Measurements from ENCODE around the gene HIBADH. TPM values are rescaled to one million over a fixed set of nuclear protein-coding genes. Genes with fewer than 3 reads are reported as not detected.

The HIBADH gene
- total RNA-seq, 1 donor from 2014 or later: 38.1 TPM

- H3K4me1 ChIP-seq: peaks cover 29% of the 10 kb centered on the region
- TF ChIP-seq CTCF (IDR thresholded peaks at IDR 0.05): no peak
- no peak for TF ChIP-seq POLR2AphosphoS5 (IDR thresholded peaks at IDR 0.05; ENCODE audit: insufficient read depth in 1 of 2, low read depth in 1 of 2)
- TF ChIP-seq POLR2A (IDR thresholded peaks at IDR 0.05): no peak
- H3K27me3 ChIP-seq: no peaks in the 10 kb centered on the region
- H3K9me3 ChIP-seq: no peaks in the 10 kb centered on the region
- H3K27ac ChIP-seq: peak overlapping the region; percentile 97
- H3K36me3 ChIP-seq: no peaks in the 10 kb centered on the region
- intact Hi-C loops (cut with DNase I): no loop called here
- DNase-seq (ENCODE audit: extremely low spot score in 2 of 2): no peak
- H3K4me3 ChIP-seq: peak overlapping the region; percentile 83 to 91
These were observed 733 bp downstream of the HIBADH start for GRCh38 chr7:27661811-27662489.

GRCh38 chr7:27656724-27657123 lies 6.0 kb downstream of the HIBADH start:
- Histone ChIP-seq H3K36me3 (no peaks in the 10 kb centered on the region), H3K4me3 (no peak overlapping the region), H3K9me3 (no peaks in the 10 kb centered on the region), H3K27ac (no peak overlapping the region), H3K27me3 (no peaks in the 10 kb centered on the region), H3K4me1 (peaks cover 22% of the 10 kb centered on the region)
- no peak for DNase-seq (ENCODE audit: extremely low spot score in 2 of 2)
- intact Hi-C loops (cut with DNase I): no loop called here
- TF ChIP-seq POLR2A (IDR thresholded peaks at IDR 0.05) (no peak), POLR2AphosphoS5 (IDR thresholded peaks at IDR 0.05; ENCODE audit: insufficient read depth in 1 of 2, low read depth in 1 of 2) (no peak), CTCF (IDR thresholded peaks at IDR 0.05) (no peak)

- Histone ChIP-seq H3K9me3 (no peaks in the 10 kb centered on the region), H3K27me3 (no peaks in the 10 kb centered on the region), H3K4me1 (peaks cover 7% of the 10 kb centered on the region), H3K27ac (no peak overlapping the region), H3K36me3 (no peaks in the 10 kb centered on the region), H3K4me3 (no peak overlapping the region)
- no peak for TF ChIP-seq POLR2A (IDR thresholded peaks at IDR 0.05)
- no peak for TF ChIP-seq CTCF (IDR thresholded peaks at IDR 0.05)
- no peak for TF ChIP-seq POLR2AphosphoS5 (IDR thresholded peaks at IDR 0.05; ENCODE audit: insufficient read depth in 1 of 2, low read depth in 1 of 2)
- intact Hi-C loops (cut with DNase I): no loop called here
- no peak for DNase-seq (ENCODE audit: extremely low spot score in 2 of 2)
These were observed 7.5 kb downstream of the HIBADH start for GRCh38 chr7:27655184-27655583.

- Histone ChIP-seq H3K27ac (no peak overlapping the region), H3K4me1 (peaks cover 6% of the 10 kb centered on the region), H3K9me3 (no peaks in the 10 kb centered on the region), H3K36me3 (no peaks in the 10 kb centered on the region), H3K4me3 (no peak overlapping the region), H3K27me3 (no peaks in the 10 kb centered on the region)
- no peak for TF ChIP-seq CTCF (IDR thresholded peaks at IDR 0.05)
- TF ChIP-seq POLR2A (IDR thresholded peaks at IDR 0.05): no peak
- no peak for TF ChIP-seq POLR2AphosphoS5 (IDR thresholded peaks at IDR 0.05; ENCODE audit: insufficient read depth in 1 of 2, low read depth in 1 of 2)
- DNase-seq (ENCODE audit: extremely low spot score in 2 of 2): no peak
- intact Hi-C loops (cut with DNase I): no loop called here
These were observed 10.2 kb downstream of the HIBADH start for GRCh38 chr7:27652518-27652917.

GRCh38 chr7:27651702-27652101 lies 11.0 kb downstream of the HIBADH start:
- Histone ChIP-seq H3K27ac (no peak overlapping the region), H3K36me3 (no peaks in the 10 kb centered on the region), H3K4me1 (peaks cover 1% of the 10 kb centered on the region), H3K27me3 (no peaks in the 10 kb centered on the region), H3K4me3 (no peak overlapping the region), H3K9me3 (no peaks in the 10 kb centered on the region)
- intact Hi-C loops (cut with DNase I): no loop called here
- no peak for DNase-seq (ENCODE audit: extremely low spot score in 2 of 2)
- TF ChIP-seq POLR2AphosphoS5 (IDR thresholded peaks at IDR 0.05; ENCODE audit: insufficient read depth in 1 of 2, low read depth in 1 of 2): no peak
- TF ChIP-seq POLR2A (IDR thresholded peaks at IDR 0.05): no peak
- TF ChIP-seq CTCF (IDR thresholded peaks at IDR 0.05): no peak

All from vagina (tissue), 2 donors.